Measurements from ENCODE around the gene PTTG1. TPM values are rescaled to one million over a fixed set of nuclear protein-coding genes. Genes with fewer than 3 reads are reported as not detected.

PTTG1 gene
- total and polyA plus RNA-seq, 3 donors from 2014 or later = 153 to 429 (median 209) TPM

- no peaks in the 10 kb centered on the region for H3K36me3 ChIP-seq (ENCODE audit: low read depth, missing control alignments)
- no peak overlapping the region for H3K27ac ChIP-seq
- 60 to 68% methylated on average over 1 of the region's 1 CpG for WGBS, 2 donors
- intact Hi-C loops (cut with DNase I; ENCODE audit: low total_unique reads) = no loop called here
- no peaks in the 10 kb centered on the region for H3K27me3 ChIP-seq
- TF ChIP-seq POLR2A (IDR thresholded peaks at IDR 0.05) (no peak), CTCF (IDR thresholded peaks at IDR 0.05) (no peak)
- no peak for DNase-seq
- H3K9me3 ChIP-seq = no peaks in the 10 kb centered on the region
- no peak overlapping the region for H3K4me3 ChIP-seq
- H3K4me1 ChIP-seq = no peaks in the 10 kb centered on the region
Observed at GRCh38 chr5:160453751-160454150, 32.1 kb downstream of the PTTG1 start.

GRCh38 chr5:160455600-160455999, 33.9 kb downstream of the PTTG1 start:
- H3K36me3 ChIP-seq (ENCODE audit: low read depth, missing control alignments) = no peaks in the 10 kb centered on the region
- H3K9me3 ChIP-seq = no peaks in the 10 kb centered on the region
- 83 to 90% methylated on average over 4 of the region's 4 CpGs for WGBS, 2 donors
- DNase-seq = no peak
- intact Hi-C loops (cut with DNase I; ENCODE audit: low total_unique reads) = no loop called here
- H3K4me1 ChIP-seq = no peaks in the 10 kb centered on the region
- H3K27ac ChIP-seq = no peak overlapping the region
- no peak overlapping the region for H3K4me3 ChIP-seq
- no peaks in the 10 kb centered on the region for H3K27me3 ChIP-seq
- TF ChIP-seq CTCF (IDR thresholded peaks at IDR 0.05) (no peak), POLR2A (IDR thresholded peaks at IDR 0.05) (no peak)

- 79% methylated on average over 9 of the region's 9 CpGs for WGBS, 2 donors
- Histone ChIP-seq H3K27ac (no peak overlapping the region), H3K36me3 (ENCODE audit: low read depth, missing control alignments) (no peaks in the 10 kb centered on the region), H3K27me3 (no peaks in the 10 kb centered on the region), H3K9me3 (no peaks in the 10 kb centered on the region), H3K4me1 (no peaks in the 10 kb centered on the region), H3K4me3 (no peak overlapping the region)
- TF ChIP-seq CTCF (IDR thresholded peaks at IDR 0.05) (no peak), POLR2A (IDR thresholded peaks at IDR 0.05) (no peak)
- no peak for DNase-seq
- intact Hi-C loops (cut with DNase I; ENCODE audit: low total_unique reads) = no loop called here
Observed at GRCh38 chr5:160456480-160457177, 35.0 kb downstream of the PTTG1 start.

GRCh38 chr5:160457252-160457651, 35.6 kb downstream of the PTTG1 start:
- no peak overlapping the region for H3K4me3 ChIP-seq
- TF ChIP-seq CTCF (IDR thresholded peaks at IDR 0.05) (no peak), POLR2A (IDR thresholded peaks at IDR 0.05) (no peak)
- H3K4me1 ChIP-seq = no peaks in the 10 kb centered on the region
- H3K9me3 ChIP-seq = no peaks in the 10 kb centered on the region
- H3K36me3 ChIP-seq (ENCODE audit: low read depth, missing control alignments) = no peaks in the 10 kb centered on the region
- WGBS, 2 donors = 88 to 92% methylated on average over 5 of the region's 5 CpGs
- intact Hi-C loops (cut with DNase I; ENCODE audit: low total_unique reads) = no loop called here
- DNase-seq = no peak
- no peaks in the 10 kb centered on the region for H3K27me3 ChIP-seq
- H3K27ac ChIP-seq = no peak overlapping the region

All from testis (tissue), 3 donors.